Neural crest cell (in vitro differentiated cells): ENCODE measurements around the gene CEP104. TPM values are rescaled to one million over a fixed set of nuclear protein-coding genes. Genes with fewer than 3 reads are reported as not detected.

Experiments used
- DNase-seq: peaks from one replicate; pipeline ENCODE4 v3.0.0; 2021; ENCODE audit warnings: low read depth, mixed read lengths, low spot score
- H3K27ac Mint-ChIP-seq: one replicate; pipeline ENCODE4 v1.8.0; 2021; ENCODE audit warnings: mild to moderate bottlenecking, mixed read lengths; ENCODE audit not compliant: unreplicated experiment
- H3K27me3 Mint-ChIP-seq: 2 replicates; pipeline ENCODE4 v1.8.0; 2021; ENCODE audit warnings: low read depth, mild to moderate bottlenecking, mixed read lengths
- H3K36me3 Mint-ChIP-seq: 2 replicates; pipeline ENCODE4 v1.8.0; 2021; ENCODE audit warnings: low read depth, mild to moderate bottlenecking, mixed read lengths
- H3K4me1 Mint-ChIP-seq: 2 replicates; pipeline ENCODE4 v1.8.0; 2021; ENCODE audit warnings: mixed read lengths
- H3K4me3 Mint-ChIP-seq: one replicate; pipeline ENCODE4 v1.8.0; 2021; ENCODE audit warnings: mild to moderate bottlenecking, mixed read lengths
- H3K9me3 Mint-ChIP-seq: 2 replicates; pipeline ENCODE4 v1.8.0; 2021; ENCODE audit warnings: mixed read lengths
- total RNA-seq: library from RNA; stranded (reverse); gene quantifications from 2 replicates; pipeline ENCODE4 v1.2.1, GENCODE V29; 2021
- TF ChIP-seq, protein P1 (sequence below): fragments of 200-600 bp; sonication (generic); conservative IDR thresholded peaks from 2 replicates; pipeline ENCODE4 v1.5.0; 2021; ENCODE audit warnings: antibody characterized with exemption, mild to moderate bottlenecking

Gene CEP104
- total RNA-seq, 1 donor from 2014 or later, result 36.2 TPM

DNA sequence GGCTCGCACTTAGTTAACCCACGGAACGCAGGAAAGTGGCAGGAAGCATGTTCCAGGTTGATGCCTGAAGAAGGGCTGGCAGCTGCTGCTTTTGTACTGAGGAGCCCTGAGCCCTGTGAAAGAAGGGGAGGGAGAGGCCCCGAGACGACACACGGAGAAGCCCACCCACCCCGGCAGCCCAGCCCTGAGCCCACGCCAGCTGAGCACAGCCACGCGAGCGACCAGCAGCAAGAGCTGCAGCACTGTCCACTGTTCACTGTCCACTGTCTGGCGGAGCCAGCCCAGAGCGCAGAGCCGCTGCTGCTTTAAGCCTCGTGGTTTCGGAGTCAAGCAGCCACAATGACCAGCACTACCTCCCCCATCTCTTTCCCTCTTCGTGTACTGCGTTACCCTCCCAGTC lies 66.1 kb downstream of the CEP104 start:
- TF ChIP-seq, protein P1, sequence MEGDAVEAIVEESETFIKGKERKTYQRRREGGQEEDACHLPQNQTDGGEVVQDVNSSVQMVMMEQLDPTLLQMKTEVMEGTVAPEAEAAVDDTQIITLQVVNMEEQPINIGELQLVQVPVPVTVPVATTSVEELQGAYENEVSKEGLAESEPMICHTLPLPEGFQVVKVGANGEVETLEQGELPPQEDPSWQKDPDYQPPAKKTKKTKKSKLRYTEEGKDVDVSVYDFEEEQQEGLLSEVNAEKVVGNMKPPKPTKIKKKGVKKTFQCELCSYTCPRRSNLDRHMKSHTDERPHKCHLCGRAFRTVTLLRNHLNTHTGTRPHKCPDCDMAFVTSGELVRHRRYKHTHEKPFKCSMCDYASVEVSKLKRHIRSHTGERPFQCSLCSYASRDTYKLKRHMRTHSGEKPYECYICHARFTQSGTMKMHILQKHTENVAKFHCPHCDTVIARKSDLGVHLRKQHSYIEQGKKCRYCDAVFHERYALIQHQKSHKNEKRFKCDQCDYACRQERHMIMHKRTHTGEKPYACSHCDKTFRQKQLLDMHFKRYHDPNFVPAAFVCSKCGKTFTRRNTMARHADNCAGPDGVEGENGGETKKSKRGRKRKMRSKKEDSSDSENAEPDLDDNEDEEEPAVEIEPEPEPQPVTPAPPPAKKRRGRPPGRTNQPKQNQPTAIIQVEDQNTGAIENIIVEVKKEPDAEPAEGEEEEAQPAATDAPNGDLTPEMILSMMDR, result no peak
- Mint-ChIP-seq H3K36me3 (no peaks in the 10 kb centered on the region), H3K4me3 (no peak overlapping the region), H3K27ac (no peak overlapping the region), H3K27me3 (no peaks in the 10 kb centered on the region), H3K9me3 (no peaks in the 10 kb centered on the region), H3K4me1 (peaks cover 20% of the 10 kb centered on the region)
- DNase-seq, result no peak

DNA sequence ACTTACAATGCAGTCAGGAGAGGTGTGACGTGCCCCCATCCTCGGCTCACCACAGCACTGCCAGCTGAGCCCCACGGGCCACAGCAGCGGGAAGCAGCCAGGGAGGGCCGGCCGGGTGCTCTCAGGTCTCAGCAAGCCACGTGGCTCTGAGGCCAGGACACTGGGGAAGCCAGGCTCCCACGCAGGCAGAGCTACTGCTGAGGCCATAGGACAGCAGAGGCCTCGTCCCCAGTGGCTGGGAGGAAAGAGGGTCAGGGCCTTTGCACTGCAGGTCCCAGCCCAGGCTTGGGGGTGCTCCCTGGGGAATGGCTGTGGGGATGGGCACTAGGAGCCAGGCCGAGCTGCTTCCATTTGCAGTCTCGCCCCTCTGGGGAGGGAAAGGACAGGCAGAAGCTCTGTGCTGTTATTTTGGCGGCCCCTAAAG lies 66.5 kb downstream of the CEP104 start:
- Mint-ChIP-seq H3K4me3 (peak overlapping the region; percentile 19), H3K27me3 (no peaks in the 10 kb centered on the region), H3K27ac (no peak overlapping the region), H3K4me1 (peaks cover 19% of the 10 kb centered on the region), H3K9me3 (no peaks in the 10 kb centered on the region), H3K36me3 (no peaks in the 10 kb centered on the region)
- TF ChIP-seq, protein P1, result no peak
- DNase-seq, result no peak

DNA sequence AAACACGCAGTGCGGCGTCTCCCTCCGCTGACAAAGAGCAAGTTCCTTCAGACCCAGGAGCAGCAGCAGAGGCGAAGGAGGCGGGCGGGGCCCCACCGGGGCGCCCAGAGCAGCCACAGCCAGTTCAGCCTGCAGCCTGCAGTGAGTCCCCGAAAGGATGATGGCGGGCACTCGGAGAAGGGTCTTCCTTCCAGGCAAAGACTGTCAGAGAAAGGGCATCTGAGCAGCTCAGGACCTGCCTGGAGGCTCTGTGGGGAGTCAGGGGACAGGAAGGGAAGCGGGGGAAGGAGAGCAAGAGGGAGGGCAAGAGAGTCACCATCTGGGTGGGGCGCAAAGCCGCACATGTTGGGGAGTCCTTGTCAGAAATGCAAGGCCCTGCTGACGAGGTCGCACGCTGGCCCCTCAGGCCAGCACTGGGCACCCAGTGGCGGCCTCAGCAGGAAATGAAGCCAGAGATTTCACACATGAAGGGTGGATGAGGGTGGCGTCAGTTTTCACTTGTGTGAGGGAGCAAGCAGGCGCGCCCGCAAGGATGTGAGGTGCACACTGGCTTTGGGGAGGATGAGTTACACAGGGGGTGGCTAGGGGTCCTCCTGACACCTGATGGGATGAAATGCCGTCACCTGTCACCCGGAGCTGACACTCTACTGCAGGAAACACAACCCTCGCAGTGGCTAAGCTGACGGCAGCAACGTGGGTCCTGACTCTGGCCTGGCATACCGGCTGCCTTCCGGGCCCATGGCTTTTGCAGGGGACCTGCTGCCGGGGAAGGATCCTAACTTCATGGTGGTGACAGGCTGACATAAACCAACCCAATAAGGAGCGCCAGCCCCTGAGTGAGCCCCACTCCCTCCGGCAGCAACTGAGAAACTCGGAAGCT lies 67.3 kb downstream of the CEP104 start:
- no peaks in the 10 kb centered on the region for H3K36me3 Mint-ChIP-seq
- H3K4me1 Mint-ChIP-seq, result peaks cover 10% of the 10 kb centered on the region
- TF ChIP-seq, protein P1, result no peak
- no peaks in the 10 kb centered on the region for H3K9me3 Mint-ChIP-seq
- H3K4me3 Mint-ChIP-seq, result no peak overlapping the region
- H3K27me3 Mint-ChIP-seq, result no peaks in the 10 kb centered on the region
- H3K27ac Mint-ChIP-seq, result peak overlapping the region; percentile 27
- no peak for DNase-seq

DNA sequence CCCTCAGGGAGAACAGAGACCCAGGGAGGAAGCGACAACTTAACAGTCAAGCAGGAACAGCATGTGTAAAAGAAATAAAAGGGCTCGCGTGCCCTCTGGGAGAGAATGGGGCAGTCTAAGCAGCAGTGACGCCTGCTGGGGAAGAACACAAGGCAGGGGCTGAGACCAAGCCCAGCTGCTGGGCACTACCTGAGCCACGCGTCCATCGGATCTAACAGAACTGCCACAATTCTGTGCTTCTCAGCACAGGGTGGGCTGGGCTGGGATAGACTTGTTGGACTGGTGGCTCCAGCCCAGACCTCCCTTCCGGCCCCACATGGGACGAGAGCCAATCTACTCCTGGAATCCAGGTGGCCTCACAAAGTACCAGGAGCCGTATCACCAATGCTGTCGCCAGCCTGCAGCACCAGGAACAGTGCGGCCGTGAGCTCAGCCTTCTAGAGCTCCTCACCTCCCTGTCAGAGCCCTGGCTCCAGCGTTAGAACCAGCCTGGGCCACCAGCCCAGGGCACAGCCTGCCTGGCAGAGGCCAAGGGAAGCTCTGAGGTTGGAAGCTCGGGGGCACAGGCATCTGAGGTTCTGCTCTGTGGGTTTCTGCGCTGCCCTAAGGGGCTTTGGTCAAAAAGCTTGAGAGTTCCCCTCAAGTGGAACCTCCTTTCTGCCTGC lies 68.1 kb downstream of the CEP104 start:
- Mint-ChIP-seq H3K9me3 (no peaks in the 10 kb centered on the region), H3K27me3 (no peaks in the 10 kb centered on the region), H3K36me3 (peaks cover 6% of the 10 kb centered on the region), H3K27ac (peak overlapping the region; percentile 88), H3K4me3 (no peak overlapping the region), H3K4me1 (peaks cover 7% of the 10 kb centered on the region)
- TF ChIP-seq, protein P1, result no peak
- DNase-seq, result no peak

DNA sequence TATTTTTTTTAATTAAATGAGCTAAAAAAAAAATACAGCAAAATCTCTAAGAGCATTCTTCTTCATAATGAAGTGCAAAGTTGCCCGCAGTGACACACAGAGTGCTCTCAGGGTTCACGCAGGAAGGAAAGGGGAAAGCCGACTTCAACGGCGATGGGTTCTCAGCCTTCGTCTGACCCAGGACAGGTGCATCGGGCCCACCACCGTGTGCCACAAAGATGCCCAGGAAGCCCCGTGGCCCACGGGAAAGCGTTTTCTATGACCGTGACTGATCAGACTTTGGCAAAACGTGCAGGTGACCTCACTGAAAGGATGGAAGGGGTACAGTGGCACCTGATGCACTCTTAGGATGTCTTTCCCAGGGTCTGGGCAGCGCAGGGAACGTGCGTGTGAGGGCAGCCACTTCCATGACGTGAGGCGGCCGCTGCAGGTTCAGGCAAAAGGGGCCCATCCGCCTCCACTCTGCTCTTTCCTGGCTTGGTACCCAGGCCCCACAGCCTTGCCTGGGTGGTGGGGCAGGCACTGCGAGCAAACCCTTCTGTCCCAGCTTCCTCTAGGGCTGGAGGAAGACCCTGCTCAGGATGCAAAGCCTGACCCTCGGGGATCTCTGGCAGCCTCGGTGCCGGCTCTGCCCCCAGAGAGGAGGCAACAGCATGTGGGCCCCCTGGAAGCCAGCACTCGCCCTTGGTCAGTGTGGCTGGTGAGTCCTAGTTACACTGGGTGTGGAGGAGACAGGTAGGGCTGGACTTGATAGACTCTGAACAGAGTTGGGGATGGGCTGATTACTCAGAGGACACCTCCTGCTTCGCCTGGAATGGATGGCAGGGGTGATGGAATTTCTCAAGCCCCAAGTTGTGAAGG lies 69.0 kb downstream of the CEP104 start:
- TF ChIP-seq, protein P1, result no peak
- H3K36me3 Mint-ChIP-seq, result peaks cover 7% of the 10 kb centered on the region

More for the DNA sequence above, 69.0 kb downstream of the CEP104 start:
- H3K4me1 Mint-ChIP-seq, result no peaks in the 10 kb centered on the region
- H3K27ac Mint-ChIP-seq, result peak overlapping the region; percentile 88
- no peak for DNase-seq
- no peaks in the 10 kb centered on the region for H3K27me3 Mint-ChIP-seq
- H3K4me3 Mint-ChIP-seq, result no peak overlapping the region
- no peaks in the 10 kb centered on the region for H3K9me3 Mint-ChIP-seq
